GM23338 (cell line): Measurements from ENCODE around the gene CSF2RB. TPM values are rescaled to one million over a fixed set of nuclear protein-coding genes. Genes with fewer than 3 reads are reported as not detected.

Source experiments
- ATAC-seq: fragments of 200-7000 bp; cut with Tn5 transposase; 3 replicates; pipeline ENCODE4 v1.9.1; 2020
- DNase-seq: peaks from one replicate; pipeline ENCODE4 v3.0.0-alpha.2; 2015; ENCODE audit warnings: low spot score
- H2AFZ ChIP-seq: fragments of 200-600 bp; sonication (generic); 2 replicates; pipeline ENCODE4 v1.8.0; 2016; ENCODE audit warnings: antibody characterized with exemption, mild to moderate bottlenecking, moderate library complexity
- H3F3A ChIP-seq: fragments of 200-600 bp; sonication (generic); replicated peaks from 2 replicates; pipeline ENCODE4 v1.8.0; 2017; ENCODE audit warnings: antibody characterized with exemption, mixed run types, low read depth
- H3K27ac ChIP-seq: fragments of 200-600 bp; sonication (generic); 2 replicates; pipeline ENCODE4 v1.6.1; 2016; ENCODE audit warnings: low read depth
- H3K27me3 ChIP-seq: fragments of 200-600 bp; sonication (generic); 2 replicates; pipeline ENCODE4 v1.8.0; 2016; ENCODE audit warnings: mild to moderate bottlenecking, mixed run types, moderate library complexity; ENCODE audit not compliant: insufficient read depth
- H3K36me3 ChIP-seq: fragments of 200-600 bp; sonication (generic); 2 replicates; pipeline ENCODE4 v1.8.0; 2016; ENCODE audit warnings: mild to moderate bottlenecking; ENCODE audit not compliant: insufficient read depth
- H3K4me1 ChIP-seq: fragments of 200-600 bp; sonication (generic); 2 replicates; pipeline ENCODE4 v1.8.0; 2016; ENCODE audit warnings: mild to moderate bottlenecking, moderate library complexity; ENCODE audit not compliant: insufficient read depth
- H3K4me2 ChIP-seq: fragments of 200-600 bp; sonication (generic); 2 replicates; pipeline ENCODE4 v1.7.1; 2017; ENCODE audit warnings: mixed run types
- H3K4me3 ChIP-seq: fragments of 200-600 bp; sonication (generic); 2 replicates; pipeline ENCODE4 v1.6.1; 2016; ENCODE audit warnings: mixed run types
- H3K79me2 ChIP-seq: fragments of 200-600 bp; sonication (generic); replicated peaks from 2 replicates; pipeline ENCODE4 v1.8.0; 2017; ENCODE audit warnings: mild to moderate bottlenecking; ENCODE audit not compliant: insufficient read depth
- H3K9me2 ChIP-seq: fragments of 200-600 bp; sonication (generic); 2 replicates; pipeline ENCODE4 v1.8.0; 2017; ENCODE audit not compliant: insufficient read depth
- H4K20me1 ChIP-seq: fragments of 200-600 bp; sonication (generic); replicated peaks from 2 replicates; pipeline ENCODE4 v1.8.0; 2017; ENCODE audit warnings: mild to moderate bottlenecking; ENCODE audit not compliant: insufficient read depth
- H3K27ac Mint-ChIP-seq: 2 replicates; pipeline ENCODE4 v1.8.0; 2020; ENCODE audit warnings: inconsistent platforms, mild to moderate bottlenecking, moderate library complexity, mixed read lengths
- H3K27me3 Mint-ChIP-seq: 3 replicates; pipeline ENCODE4 v1.8.0; 2022; ENCODE audit warnings: low read depth, mild to moderate bottlenecking, moderate library complexity, mixed read lengths, inconsistent platforms; ENCODE audit not compliant: insufficient read depth, poor library complexity
- H3K36me3 Mint-ChIP-seq: 3 replicates; pipeline ENCODE4 v1.8.0; 2021; ENCODE audit warnings: low read depth, mild to moderate bottlenecking, inconsistent platforms, moderate library complexity, mixed read lengths
- H3K4me1 Mint-ChIP-seq: 3 replicates; pipeline ENCODE4 v1.8.0; 2020; ENCODE audit warnings: mild to moderate bottlenecking, inconsistent platforms, mixed read lengths
- H3K4me3 Mint-ChIP-seq: 3 replicates; pipeline ENCODE4 v1.8.0; 2021; ENCODE audit warnings: moderate library complexity, mild to moderate bottlenecking, inconsistent platforms, mixed read lengths
- H3K9me3 Mint-ChIP-seq: 3 replicates; pipeline ENCODE4 v1.8.0; 2020; ENCODE audit warnings: moderate library complexity, mild to moderate bottlenecking, inconsistent platforms, mixed read lengths
- CREB1 ChIP-seq: fragments of 250-450 bp; sonication (Bioruptor Pico); IDR thresholded peaks from 2 replicates; pipeline ENCODE4 v1.5.0; 2020; ENCODE audit warnings: low read depth, mild to moderate bottlenecking, moderate library complexity
- CTCF ChIP-seq, 2 experiments: fragments of 200-600 bp in 1 of 2; sonication (generic) in 1 of 2; conservative IDR thresholded peaks; 2 replicates each; pipeline versions ENCODE4 v1.5.1 to v1.6.1; 2016 to 2017; ENCODE audit warnings: antibody characterized with exemption in 2 of 2, low read depth in 2 of 2, mild to moderate bottlenecking in 2 of 2, moderate library complexity in 1 of 2
- EZH2phosphoT487 ChIP-seq: fragments of 200-600 bp; sonication (generic); IDR thresholded peaks from one replicate; pipeline ENCODE4 v1.8.1; 2018; ENCODE audit warnings: antibody characterized with exemption; ENCODE audit not compliant: unreplicated experiment
- JUNB ChIP-seq: IDR thresholded peaks from one replicate; pipeline ENCODE4 v1.6.1; 2016; ENCODE audit warnings: antibody characterized with exemption; ENCODE audit not compliant: unreplicated experiment
- NANOG ChIP-seq: IDR thresholded peaks from 2 replicates; pipeline ENCODE4 v1.6.1; 2016; ENCODE audit warnings: antibody characterized with exemption, borderline replicate concordance
- POLR2AphosphoS5 ChIP-seq: IDR thresholded peaks from 2 replicates; pipeline ENCODE4 v1.6.1; 2016; ENCODE audit warnings: antibody characterized with exemption, low read depth
- STAT1 ChIP-seq: IDR thresholded peaks from one replicate; pipeline ENCODE4 v1.6.1; 2016; ENCODE audit warnings: antibody characterized with exemption; ENCODE audit not compliant: unreplicated experiment
- polyA plus RNA-seq: library from polyadenylated mRNA; unstranded; fragments of >200 nt; fragmentation: Nextera tagmentation; extraction: Ambion mirVana; gene quantifications from 2 replicates; pipeline ENCODE4 v1.2.1, GENCODE V29; 2016
- total RNA-seq: library from RNA; depleted of rRNA; stranded (reverse); fragments of >200 nt; shearing (Covaris generic); gene quantifications from 2 replicates; pipeline ENCODE4 v1.2.3, GENCODE V29; 2014
- TF ChIP-seq, protein P1 (sequence below): fragments of 250-450 bp; sonication (Bioruptor Pico); IDR thresholded peaks from 2 replicates; pipeline ENCODE4 v1.5.0; 2020; ENCODE audit warnings: mild to moderate bottlenecking, moderate library complexity
- TF ChIP-seq, protein P2 (sequence below): IDR thresholded peaks from one replicate; pipeline ENCODE4 v1.6.1; 2018; ENCODE audit warnings: antibody characterized with exemption; ENCODE audit not compliant: unreplicated experiment

CSF2RB gene
- total and polyA plus RNA-seq, 2 experiments from 2014 or later = not detected

- Histone ChIP-seq H2AFZ (no peak overlapping the region), H3K79me2 (no peaks in the 10 kb centered on the region), H3K9me2 (no peaks in the 10 kb centered on the region), H3K4me2 (no peak overlapping the region), H4K20me1 (no peaks in the 10 kb centered on the region), H3K36me3 (no peaks in the 10 kb centered on the region), H3K27me3 (no peaks in the 10 kb centered on the region), H3K4me1 (no peaks in the 10 kb centered on the region), H3K4me3 (no peak overlapping the region), H3F3A (no peaks in the 10 kb centered on the region), H3K27ac (no peak overlapping the region)
- Mint-ChIP-seq H3K4me3 (no peak overlapping the region), H3K27ac (no peak overlapping the region), H3K4me1 (peaks cover 2% of the 10 kb centered on the region; the same call in 2 of the 3 replicates), H3K9me3 (no peaks in the 10 kb centered on the region; the same call in 2 of the 3 replicates), H3K36me3 (no peaks in the 10 kb centered on the region; the same call in 2 of the 3 replicates), H3K27me3 (peaks cover 23% of the 10 kb centered on the region)
- DNase-seq (no peak), ATAC-seq (no peak)
- no peak for TF ChIP-seq NANOG
- TF ChIP-seq, protein P1, sequence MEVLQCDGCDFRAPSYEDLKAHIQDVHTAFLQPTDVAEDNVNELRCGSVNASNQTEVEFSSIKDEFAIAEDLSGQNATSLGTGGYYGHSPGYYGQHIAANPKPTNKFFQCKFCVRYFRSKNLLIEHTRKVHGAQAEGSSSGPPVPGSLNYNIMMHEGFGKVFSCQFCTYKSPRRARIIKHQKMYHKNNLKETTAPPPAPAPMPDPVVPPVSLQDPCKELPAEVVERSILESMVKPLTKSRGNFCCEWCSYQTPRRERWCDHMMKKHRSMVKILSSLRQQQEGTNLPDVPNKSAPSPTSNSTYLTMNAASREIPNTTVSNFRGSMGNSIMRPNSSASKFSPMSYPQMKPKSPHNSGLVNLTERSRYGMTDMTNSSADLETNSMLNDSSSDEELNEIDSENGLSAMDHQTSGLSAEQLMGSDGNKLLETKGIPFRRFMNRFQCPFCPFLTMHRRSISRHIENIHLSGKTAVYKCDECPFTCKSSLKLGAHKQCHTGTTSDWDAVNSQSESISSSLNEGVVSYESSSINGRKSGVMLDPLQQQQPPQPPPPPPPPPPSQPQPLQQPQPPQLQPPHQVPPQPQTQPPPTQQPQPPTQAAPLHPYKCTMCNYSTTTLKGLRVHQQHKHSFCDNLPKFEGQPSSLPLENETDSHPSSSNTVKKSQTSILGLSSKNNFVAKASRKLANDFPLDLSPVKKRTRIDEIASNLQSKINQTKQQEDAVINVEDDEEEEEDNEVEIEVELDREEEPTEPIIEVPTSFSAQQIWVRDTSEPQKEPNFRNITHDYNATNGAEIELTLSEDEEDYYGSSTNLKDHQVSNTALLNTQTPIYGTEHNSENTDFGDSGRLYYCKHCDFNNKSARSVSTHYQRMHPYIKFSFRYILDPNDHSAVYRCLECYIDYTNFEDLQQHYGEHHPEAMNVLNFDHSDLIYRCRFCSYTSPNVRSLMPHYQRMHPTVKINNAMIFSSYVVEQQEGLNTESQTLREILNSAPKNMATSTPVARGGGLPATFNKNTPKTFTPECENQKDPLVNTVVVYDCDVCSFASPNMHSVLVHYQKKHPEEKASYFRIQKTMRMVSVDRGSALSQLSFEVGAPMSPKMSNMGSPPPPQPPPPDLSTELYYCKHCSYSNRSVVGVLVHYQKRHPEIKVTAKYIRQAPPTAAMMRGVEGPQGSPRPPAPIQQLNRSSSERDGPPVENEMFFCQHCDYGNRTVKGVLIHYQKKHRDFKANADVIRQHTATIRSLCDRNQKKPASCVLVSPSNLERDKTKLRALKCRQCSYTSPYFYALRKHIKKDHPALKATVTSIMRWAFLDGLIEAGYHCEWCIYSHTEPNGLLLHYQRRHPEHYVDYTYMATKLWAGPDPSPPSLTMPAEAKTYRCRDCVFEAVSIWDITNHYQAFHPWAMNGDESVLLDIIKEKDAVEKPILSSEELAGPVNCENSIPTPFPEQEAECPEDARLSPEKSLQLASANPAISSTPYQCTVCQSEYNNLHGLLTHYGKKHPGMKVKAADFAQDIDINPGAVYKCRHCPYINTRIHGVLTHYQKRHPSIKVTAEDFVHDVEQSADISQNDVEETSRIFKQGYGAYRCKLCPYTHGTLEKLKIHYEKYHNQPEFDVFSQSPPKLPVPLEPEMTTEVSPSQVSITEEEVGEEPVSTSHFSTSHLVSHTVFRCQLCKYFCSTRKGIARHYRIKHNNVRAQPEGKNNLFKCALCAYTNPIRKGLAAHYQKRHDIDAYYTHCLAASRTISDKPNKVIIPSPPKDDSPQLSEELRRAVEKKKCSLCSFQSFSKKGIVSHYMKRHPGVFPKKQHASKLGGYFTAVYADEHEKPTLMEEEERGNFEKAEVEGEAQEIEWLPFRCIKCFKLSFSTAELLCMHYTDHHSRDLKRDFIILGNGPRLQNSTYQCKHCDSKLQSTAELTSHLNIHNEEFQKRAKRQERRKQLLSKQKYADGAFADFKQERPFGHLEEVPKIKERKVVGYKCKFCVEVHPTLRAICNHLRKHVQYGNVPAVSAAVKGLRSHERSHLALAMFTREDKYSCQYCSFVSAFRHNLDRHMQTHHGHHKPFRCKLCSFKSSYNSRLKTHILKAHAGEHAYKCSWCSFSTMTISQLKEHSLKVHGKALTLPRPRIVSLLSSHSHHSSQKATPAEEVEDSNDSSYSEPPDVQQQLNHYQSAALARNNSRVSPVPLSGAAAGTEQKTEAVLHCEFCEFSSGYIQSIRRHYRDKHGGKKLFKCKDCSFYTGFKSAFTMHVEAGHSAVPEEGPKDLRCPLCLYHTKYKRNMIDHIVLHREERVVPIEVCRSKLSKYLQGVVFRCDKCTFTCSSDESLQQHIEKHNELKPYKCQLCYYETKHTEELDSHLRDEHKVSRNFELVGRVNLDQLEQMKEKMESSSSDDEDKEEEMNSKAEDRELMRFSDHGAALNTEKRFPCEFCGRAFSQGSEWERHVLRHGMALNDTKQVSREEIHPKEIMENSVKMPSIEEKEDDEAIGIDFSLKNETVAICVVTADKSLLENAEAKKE = no peak
- no peak for TF ChIP-seq CTCF (conservative IDR thresholded peaks at IDR 0.05; ENCODE audit: low read depth in 2 of 2)
- TF ChIP-seq CREB1 (CRISPR knock-in tag) = no peak
- TF ChIP-seq, protein P2, sequence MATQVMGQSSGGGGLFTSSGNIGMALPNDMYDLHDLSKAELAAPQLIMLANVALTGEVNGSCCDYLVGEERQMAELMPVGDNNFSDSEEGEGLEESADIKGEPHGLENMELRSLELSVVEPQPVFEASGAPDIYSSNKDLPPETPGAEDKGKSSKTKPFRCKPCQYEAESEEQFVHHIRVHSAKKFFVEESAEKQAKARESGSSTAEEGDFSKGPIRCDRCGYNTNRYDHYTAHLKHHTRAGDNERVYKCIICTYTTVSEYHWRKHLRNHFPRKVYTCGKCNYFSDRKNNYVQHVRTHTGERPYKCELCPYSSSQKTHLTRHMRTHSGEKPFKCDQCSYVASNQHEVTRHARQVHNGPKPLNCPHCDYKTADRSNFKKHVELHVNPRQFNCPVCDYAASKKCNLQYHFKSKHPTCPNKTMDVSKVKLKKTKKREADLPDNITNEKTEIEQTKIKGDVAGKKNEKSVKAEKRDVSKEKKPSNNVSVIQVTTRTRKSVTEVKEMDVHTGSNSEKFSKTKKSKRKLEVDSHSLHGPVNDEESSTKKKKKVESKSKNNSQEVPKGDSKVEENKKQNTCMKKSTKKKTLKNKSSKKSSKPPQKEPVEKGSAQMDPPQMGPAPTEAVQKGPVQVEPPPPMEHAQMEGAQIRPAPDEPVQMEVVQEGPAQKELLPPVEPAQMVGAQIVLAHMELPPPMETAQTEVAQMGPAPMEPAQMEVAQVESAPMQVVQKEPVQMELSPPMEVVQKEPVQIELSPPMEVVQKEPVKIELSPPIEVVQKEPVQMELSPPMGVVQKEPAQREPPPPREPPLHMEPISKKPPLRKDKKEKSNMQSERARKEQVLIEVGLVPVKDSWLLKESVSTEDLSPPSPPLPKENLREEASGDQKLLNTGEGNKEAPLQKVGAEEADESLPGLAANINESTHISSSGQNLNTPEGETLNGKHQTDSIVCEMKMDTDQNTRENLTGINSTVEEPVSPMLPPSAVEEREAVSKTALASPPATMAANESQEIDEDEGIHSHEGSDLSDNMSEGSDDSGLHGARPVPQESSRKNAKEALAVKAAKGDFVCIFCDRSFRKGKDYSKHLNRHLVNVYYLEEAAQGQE = no peak
- TF ChIP-seq POLR2AphosphoS5 = no peak
- TF ChIP-seq STAT1 = no peak
- TF ChIP-seq JUNB = no peak
- no peak for TF ChIP-seq EZH2phosphoT487
Measured at GRCh38 chr22:36924151-36924698, 10.8 kb downstream of the CSF2RB start.
